Stimulated activated CD8-positive, alpha-beta memory T cell treated with anti-CD3 and anti-CD28 coated beads, Interleukin-12 subunit alpha, Interleukin-12 subunit beta, amount 100 ng/mL, for 24 hours (primary cell): Measurements from ENCODE around the gene LYVE1.

Experiments
- DNase-seq: peaks from one replicate; pipeline ENCODE4 v3.0.0-alpha.2; 2020; ENCODE audit errors: extremely low read depth

LYVE1 gene

GRCh38 chr11:10592331-10592730 is 23.9 kb upstream of the LYVE1 start:
- no peak for DNase-seq

- DNase-seq: no peak
Observed at GRCh38 chr11:10591741-10592140, 23.3 kb upstream of the LYVE1 start.

GRCh38 chr11:10590218-10590915 is 21.9 kb upstream of the LYVE1 start:
- no peak for DNase-seq

DNA sequence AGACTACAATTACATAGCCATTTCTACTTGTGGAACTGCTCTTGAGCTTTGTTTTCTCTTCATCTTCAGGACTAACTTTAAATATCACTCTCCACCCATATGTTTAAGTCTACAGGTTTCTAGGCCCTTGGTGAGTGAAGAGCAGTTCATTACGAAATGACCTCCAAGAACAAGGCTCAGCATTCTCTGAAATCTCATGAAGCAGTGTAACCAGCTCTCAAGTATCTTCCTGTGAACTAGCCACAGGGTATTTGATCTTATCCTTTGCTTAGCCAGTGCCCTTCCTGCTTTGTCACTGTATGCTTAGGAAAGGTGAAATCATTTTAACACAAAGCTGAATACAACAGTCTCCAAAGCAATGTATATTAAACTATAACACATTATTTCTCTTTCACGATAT is 20.4 kb upstream of the LYVE1 start:
- DNase-seq: no peak

DNA sequence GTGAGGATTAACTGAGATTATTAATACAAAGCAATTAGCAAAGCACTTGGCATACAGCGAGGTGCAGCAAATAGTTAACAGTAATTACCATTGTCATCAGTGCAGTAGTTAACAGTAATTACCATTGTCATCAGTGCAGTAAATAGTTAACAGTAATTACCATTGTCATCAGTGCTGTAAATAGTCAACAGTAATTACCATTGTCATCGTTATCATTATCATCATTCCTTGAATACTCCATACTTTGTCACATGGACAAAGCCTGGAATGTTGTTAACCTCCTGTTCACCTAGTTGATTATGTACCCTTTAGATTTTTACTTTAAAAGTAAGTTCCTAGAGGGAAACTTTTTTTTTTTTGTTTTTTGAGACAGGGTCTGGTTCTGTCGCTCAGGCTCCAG is 19.5 kb upstream of the LYVE1 start:
- no peak for DNase-seq

DNA sequence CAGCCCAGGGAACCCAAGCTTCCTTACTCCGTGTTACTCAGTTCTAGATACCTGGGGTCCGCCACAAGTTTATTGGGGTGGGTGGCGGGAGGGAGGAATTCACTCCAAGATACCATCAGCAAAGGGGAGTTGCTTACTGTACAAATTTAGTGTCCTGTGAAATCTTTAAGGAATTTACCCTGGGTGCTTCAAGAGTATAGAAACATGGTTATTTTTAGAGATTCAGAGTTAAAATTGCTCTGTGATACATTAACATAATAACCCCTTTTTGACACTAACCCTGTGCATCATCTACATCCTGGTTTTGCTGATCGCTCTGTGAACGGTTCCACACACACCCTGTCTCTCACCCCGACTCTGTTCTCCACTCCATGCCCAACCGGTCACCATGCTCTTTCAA is 18.9 kb upstream of the LYVE1 start:
- DNase-seq: no peak

DNA sequence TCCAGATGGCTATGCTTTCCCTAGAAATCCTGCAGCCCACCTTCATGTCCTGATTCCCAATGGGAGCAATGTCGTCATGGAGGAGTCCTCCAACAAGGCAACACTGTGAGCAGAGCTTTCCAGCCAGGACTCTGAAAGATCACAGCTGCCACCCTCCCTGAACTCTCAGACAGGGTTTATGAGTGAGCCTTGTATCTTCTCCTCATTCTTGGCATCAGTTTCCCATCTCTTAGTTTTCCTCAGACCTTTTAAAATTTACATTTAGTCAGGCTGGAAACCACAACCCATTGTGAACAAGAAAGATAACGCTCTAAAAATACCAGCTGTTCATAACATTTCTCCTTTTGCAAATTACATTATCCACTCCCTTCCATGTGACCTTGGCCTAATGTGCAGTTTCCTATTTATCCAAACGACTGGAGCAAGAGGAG is 15.6 kb upstream of the LYVE1 start:
- no peak for DNase-seq

GRCh38 chr11:10581481-10582019 is 13.1 kb upstream of the LYVE1 start:
- DNase-seq: no peak

DNA sequence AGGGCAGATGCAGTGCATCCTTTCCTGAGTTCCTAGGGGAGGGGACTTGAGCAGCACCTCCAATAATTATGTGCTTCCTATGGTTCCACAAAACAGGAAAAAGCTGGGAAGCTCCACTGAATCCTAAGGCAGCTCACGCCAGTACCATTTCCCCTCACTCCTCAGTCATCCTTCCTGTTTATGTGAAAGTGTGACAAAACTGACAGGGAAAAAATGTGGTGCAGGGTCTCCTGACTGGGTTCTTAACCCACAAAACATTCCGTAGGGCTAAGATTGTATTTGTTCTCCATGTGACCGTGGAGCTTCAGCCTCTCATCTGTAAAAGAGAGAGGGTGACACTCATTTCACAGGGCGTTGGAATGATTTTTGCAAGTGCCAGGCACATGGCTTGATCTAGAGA is 12.2 kb upstream of the LYVE1 start:
- no peak for DNase-seq

DNA sequence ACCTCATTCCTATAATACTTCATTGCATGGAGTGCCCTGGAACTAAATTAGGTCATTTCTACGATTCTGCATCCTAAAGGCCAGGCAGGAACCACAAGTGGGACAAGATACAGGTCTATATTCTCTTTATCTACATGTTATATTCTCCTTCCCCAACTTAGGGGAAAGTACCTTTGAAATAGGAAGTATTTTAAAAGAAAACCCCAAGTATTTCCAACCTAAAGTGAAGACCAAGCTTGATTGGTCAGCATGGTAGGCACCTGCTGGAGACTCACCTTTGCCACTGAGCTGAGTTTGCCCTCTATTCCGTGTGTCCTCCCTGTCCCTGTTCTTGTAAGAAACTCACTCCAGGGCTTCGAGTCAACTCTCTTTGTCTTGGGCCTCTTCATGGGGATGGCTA is 11.2 kb upstream of the LYVE1 start:
- DNase-seq: no peak

- DNase-seq: no peak
Observed at GRCh38 chr11:10576035-10576398, 7.6 kb upstream of the LYVE1 start.

DNA sequence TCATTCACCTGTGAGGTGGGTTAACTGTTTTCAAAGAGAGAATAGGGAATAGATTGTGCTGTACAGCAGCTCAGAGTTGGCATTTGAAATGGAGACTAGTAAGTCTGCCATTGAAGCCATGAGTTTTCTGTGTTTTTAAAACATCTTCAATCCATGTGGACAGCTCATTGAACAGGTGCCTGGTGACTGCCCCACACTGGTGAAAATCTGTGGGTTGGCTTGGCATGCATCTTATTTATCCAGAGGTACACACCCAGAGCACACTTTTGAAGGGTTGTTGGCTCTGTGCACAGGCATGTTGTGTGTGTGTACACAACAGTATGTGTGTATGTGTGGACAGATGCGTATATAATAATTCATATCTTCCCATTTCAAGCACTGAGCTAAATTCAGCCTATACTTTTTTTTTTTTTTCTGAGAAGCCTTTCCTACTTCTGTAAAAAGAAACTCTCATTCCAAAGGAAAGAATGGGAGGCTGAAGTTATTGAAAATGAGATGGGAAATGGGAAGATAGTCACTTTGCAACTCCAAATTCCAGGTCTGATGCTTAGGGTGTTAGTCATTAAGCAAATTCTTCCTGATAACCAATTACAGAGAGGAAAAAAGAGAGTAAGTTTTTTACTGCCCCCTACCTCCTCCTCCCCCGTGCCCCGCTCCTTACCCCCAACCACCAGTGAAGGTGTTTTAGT is 7.0 kb upstream of the LYVE1 start:
- no peak for DNase-seq

DNA sequence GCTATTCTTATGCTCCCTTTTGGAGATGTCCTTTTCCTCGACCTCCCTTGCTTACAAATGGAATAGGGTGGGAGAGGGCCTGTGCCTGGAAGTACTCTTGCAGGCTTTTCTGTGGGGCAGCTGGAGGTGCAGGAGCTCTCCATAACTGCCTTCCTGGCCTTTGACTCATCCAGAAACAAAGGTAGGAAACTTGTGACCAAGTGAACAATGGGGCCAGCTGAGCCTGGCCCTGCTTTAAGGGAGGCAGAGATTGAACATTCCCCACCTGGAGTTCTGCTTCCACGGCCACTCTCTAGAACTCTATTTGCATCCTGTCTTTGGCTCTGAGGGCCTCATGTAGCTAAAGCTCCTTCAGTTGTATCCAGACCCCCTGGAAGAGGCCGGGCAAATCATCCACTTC is 5.1 kb upstream of the LYVE1 start:
- DNase-seq: no peak

GRCh38 chr11:10573028-10573427 is 4.6 kb upstream of the LYVE1 start:
- no peak for DNase-seq

GRCh38 chr11:10572533-10572932 is 4.1 kb upstream of the LYVE1 start:
- DNase-seq: no peak

GRCh38 chr11:10567446-10567845 is 1.0 kb downstream of the LYVE1 start:
- no peak for DNase-seq

- no peak for DNase-seq
Observed at GRCh38 chr11:10566257-10566957, 2.1 kb downstream of the LYVE1 start.

DNA sequence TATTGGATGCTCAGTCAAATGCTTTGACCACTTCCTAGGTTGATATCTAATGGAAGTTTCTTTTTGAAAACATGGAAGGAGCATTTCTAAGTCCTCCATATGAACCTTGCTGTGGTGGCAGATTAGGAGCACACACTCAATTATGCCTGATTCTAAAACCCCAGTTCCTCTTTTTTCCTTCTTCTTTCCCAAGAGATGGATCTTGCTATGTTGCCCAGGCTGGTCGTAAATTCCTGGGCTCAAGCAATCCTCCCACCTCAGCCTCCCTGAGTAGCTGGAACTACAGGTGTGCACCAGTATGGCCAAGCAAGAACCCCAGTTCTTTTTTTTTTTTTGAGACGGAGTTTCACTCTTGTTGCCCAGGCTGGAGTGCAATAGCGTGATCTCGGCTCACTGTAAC is 3.0 kb downstream of the LYVE1 start:
- no peak for DNase-seq

DNA sequence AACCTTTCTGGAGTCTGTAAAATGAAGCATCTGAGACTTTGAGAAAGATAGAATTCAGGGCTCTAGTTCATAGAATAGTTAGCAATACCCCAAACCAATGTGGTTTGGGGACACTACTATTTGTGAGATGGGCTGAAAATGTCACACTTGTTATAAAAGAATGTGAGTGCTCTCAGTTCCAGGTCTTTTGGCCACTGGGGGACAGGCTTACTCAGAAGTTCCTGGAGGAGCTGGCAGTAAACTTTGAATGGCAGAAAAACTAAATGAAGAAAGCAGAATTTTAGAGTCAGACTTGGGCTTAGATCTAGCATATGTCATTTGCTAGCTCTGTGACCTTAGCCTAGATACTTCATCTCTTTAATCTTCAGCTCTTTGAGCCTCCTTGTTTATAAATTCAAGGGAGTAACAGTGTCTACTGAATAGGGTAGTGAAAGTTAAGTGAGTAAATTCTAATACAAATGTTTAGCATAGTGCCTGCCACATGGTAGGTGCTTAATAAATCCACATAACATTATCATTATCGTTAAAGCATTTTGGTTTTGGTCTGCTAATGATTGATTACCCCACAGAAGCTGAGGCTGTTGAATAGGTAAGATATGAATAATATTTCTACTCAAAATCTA is 3.7 kb downstream of the LYVE1 start:
- no peak for DNase-seq

DNA sequence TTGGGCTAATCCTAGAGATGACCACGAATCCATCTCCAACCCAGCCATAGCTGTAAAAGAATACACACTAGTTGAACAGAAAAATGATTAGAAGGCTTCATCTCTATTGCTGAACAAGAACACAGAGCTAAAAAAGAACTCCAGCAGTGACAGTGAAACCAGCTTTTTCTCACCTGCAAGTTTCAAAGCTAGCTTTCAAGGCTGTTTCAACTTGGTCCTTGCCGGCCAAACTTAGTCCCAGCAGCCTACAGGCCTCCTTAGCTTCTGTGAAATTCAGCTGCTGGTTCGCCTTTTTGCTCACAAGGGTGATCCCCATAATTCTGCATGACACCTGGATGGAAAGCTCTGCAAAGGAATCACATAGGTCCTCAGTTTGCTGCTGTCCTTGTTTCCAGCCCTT is 4.4 kb downstream of the LYVE1 start:
- no peak for DNase-seq

GRCh38 chr11:10561947-10562346 is 6.5 kb downstream of the LYVE1 start:
- no peak for DNase-seq

DNA sequence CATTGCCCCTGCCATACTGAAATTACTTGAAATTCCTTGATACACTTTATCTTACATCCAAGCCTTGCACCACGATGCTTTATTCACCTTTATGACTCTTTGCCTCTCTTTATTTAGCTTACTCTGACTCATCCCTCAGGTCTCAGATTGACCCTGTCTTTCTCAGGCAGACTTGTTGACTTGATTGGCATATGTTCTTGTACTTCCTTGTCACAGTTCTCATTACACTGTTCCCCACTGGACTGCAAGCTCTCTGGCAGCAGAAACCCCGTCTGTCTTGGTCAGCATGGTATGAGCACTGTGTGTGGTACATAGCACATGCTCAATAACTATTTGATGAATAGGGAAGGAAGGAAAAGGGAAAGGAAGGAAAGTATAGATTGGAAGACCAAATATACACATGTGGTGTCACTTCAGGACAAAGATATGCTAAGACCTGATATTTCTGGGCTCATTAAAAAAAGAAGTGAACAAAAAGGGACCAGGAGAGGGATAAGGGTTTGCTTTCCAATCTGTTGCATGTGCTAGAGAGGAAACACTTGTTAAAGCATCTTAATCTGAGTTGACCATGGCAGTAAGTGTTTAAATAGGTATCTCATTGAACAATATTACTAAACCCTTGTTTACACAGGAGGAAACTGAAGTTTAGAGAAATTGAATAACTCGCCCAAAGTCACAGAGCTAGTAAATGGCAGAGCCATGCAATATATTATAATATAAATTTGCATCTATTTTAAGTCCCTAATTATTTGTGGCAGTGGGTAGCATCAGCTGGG is 7.2 kb downstream of the LYVE1 start:
- DNase-seq: no peak
